Measurements from ENCODE around the gene SERPING1.

- TF ChIP-seq POLR2A (IDR thresholded peaks at IDR 0.05; ENCODE audit: low read depth, low read length) (no peak), POLR2AphosphoS5 (IDR thresholded peaks at IDR 0.05; ENCODE audit: low read depth, low read length) (no peak)
Observed at GRCh38 chr11:57610170-57610569, 12.7 kb downstream of the SERPING1 start.
